Cerebellar cortex (tissue), 1 donor: Measurements from ENCODE around the gene CCL28.
"Not testable (repeated sequence)": the region's sequence is repeated elsewhere in the genome, so short reads cannot be mapped to it uniquely, and the experiment has no call there.

Source experiments
- DNase-seq: peaks from one replicate; pipeline ENCODE4 v3.0.0-alpha.2; 2015; ENCODE audit warnings: low spot score

Gene CCL28

DNA sequence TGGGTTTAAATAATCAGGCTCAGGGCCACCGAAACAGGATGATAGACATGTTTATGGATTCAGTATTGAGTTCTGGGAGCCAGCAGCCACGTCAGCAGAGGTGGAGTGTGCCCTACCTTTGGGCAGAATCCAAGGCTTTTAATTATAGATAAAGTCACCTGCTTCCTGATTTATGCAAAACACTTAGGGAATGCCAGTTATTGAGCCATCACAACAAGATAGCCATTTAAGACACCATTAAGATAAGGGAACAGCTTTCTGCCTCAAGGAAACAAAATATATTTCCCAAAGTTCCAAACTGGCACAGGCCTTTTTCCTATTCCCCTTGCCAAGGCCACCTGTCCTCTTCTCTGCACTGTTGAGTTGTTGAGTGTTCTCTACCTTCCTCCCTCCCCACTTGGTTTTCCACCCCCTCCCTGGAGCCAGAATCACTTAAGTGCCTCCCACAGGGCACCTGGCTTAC lies 2.4 kb downstream of the CCL28 start:
- no peak for DNase-seq

DNA sequence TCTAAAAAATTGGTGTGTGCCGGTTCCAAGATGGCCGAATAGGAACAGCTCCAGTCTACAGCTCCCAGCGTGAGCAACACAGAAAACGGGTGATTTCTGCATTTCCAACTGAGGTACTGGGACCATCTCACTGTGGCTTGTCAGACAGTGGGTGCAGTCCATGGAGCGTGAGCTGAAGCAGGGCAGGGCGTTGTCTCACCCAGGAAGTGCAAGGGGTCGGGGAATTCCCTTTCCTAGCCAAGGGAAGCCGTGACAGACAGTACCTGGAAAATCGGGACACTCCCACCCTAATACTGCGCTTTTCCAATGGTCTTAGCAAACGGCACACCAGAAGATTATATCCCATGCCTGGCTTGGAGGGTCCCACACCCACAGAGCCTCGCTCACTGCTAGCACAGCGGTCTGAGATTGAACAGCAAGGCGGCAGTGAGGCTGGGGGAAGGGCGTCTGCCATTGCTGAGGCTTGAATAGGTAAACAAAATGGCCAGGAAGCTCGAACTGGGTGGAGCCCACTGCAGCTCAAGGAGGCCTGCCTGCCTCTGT lies 9.6 kb downstream of the CCL28 start:
- DNase-seq = not testable (repeated sequence)

DNA sequence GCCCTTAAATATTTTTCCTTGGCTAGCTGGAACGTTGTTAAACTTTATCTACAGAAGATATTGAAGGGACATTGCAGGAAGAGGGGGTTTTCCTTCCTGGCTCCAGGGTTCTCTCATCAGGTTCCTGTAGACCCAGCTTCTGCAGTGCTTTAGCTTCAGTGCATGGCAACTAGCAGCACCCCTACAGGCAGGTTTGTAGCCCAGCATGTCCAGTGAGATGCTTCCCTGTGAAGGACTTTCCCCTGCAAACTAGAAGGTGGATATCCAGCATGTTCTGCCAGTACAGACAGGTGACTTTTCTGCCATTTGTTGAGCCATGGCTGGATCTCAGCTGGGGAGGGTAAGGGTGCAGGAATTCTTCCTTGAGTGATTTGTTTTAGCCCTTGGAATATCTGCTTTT lies 10.4 kb downstream of the CCL28 start:
- peak; percentile 12 for DNase-seq

DNA sequence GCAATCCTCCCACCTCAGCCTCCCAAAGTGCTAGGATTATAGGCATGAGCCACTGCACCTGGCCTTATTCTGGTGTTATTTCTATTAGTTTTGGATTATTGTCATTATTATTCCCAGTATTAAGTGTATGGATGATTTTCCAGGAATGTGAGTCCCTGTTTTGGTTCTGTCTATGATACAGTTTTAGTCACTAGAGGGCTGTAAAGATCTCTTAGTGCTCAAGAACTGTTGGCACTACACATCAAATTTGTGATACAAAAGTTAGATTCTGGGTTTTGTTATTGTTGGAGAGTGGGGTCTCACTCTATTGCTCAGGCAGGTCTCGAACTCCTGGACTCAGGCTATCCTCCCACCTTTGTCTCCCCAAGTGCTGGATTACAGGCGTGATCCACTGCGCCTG lies 12.1 kb downstream of the CCL28 start:
- DNase-seq = no peak

DNA sequence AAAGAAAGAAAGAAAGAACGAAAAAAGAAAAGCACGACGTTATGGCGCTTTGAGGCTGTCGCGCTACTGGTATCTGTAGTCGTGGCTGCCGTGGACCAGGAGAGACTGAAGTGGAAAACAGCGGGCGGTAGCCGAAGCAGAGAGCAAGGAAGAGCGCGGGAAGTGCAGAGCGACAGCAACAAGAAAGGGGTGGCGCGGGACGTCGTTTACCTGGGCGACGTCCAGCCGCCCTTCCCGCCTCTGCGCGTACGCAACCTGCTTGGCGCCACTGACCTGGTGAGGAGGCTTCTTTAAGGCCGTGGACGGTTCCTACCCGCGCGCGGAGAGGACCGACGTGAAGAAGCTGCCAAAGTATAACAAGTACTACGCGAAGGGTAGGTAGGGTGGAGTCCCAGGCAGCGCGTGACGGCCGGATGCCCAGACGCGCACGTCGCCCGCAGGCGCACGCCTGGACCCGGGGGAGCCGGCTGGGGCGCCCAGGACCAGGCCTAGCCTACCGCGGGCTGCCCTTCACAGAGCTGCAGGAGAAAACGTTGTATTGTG lies 15.4 kb downstream of the CCL28 start:
- no peak for DNase-seq

DNA sequence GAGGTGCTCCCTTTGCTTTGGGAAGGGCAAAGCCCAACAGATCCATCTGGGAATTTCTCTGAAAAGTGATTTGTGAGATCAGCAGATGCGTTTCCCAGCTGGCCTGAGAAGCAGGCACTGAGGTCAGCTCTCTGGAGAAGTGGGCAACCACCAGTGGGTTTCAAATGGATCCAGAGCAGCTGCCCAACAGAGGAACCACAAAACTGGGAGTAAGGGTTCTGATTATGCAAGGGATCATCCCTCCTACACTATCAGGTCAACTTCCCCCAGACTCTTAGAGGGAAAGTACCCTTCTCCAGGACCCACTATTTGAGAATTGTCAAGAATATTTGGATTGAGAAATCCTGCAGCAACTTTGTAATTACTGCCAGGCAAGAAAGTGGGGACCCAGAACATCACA lies 21.7 kb downstream of the CCL28 start:
- no peak for DNase-seq

DNA sequence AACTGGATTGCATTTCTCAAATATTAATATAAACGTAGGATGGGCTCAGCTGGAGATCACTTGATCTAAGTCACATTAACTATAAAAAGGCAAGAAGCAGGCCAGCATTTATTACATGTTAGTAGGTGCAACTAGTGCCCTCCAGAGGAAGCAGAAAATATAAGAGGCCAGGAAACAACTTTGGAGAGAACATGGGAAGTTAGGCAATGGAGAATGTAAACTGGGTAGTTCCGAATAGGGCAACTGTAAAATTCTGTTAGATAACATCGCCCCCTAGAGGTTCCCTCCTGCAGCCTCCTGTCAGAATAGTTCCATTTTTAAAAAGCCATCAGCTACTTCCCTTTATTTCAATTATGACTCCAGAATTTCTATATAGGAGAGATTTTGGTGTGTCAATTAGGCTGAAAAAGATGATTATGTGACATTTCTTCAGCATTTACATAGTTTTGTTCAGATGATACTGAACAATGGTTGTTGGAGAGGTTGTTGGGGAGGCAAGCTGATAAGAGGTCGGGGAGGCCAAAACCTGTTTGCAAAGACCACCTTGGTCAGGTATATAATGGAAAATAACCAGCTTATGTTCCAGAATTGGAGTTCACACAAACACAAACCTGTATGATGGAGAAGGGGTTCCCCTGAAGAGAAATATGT lies 22.4 kb downstream of the CCL28 start:
- DNase-seq = peak; percentile 82

DNA sequence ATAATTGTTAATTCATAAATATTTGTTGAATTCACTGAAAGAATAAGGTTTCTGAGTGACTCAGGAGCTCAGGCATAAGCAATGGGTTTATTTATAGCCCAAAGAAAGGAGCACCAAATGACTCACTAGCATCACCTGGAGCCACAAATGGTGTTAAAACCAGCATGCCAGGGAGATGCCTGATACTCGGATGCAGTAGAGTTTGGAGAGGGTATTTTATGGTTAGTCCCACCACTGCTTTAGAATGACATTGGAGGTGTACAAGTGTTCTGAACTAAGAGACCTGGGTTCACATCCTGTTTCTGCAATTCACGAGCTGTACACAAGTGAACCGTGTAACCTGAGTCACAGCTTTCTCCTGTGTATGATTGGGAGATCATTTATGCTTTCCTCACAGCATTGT lies 25.2 kb downstream of the CCL28 start:
- no peak for DNase-seq

DNA sequence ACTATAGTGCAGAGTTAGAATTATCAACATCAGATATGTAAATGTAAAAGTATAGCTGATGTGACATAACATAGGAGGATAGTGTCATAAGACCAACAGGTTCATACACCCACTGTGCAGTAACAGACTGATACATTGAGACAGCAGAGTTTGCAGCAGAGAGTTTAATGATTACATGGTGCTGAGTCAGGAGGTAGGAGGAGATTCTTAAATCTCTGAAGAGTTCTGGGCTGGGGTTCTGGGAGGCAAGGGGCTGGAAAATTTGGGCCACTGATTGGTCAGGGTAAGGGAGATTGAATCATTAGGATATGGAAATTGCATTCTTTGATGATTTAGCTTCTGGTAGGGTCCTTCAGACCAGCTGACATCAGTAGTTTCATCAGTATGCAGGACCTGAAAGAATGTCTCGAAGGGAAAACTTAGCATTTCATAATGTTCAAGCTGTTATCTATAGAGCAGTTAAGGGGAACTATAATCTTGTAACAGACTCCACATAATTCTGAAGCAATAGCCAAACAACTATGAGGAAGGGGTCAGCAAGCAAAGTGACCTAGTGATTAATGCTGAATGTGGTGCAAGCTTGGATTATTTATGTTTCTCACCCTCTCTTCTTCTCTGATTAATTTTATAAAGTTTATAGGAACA lies 35.6 kb downstream of the CCL28 start:
- DNase-seq = no peak

DNA sequence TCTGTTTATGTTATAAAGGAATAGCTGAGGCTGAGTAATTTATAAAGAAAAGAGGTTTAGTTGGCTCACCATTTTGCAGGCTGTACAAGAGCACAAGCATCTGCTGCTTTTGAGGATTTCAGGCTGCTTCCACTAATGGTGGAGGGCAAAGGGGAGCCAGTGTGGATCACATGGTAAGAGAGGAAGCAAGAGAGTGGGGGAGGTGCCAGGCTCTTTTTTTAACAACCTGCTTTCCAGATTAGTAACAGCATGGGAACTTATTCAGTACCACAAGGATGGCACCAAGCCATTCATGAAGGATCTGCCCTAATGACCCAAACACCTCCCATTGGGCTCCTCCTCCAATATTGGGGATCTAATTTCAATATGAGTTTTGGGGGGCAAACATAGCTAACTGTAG lies 40.4 kb downstream of the CCL28 start:
- no peak for DNase-seq

DNA sequence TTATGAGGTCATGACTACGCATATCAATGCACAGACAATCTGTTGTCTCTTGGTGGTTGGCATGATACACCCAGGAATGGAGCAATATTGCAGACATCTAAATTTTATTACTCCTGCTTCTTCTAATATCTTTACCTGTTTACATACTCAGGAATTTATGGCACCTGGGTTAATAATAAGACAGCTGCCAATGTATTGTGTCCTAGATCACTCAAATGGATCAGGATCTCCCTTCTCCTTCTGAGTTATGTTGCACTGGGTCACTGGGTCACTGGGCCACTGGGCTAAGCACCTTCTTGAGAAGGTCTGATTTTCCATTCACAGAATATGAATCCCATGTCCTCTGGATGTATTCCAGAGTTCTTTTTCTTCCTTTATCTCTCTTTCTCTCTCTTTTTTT lies 41.8 kb downstream of the CCL28 start:
- DNase-seq = no peak

DNA sequence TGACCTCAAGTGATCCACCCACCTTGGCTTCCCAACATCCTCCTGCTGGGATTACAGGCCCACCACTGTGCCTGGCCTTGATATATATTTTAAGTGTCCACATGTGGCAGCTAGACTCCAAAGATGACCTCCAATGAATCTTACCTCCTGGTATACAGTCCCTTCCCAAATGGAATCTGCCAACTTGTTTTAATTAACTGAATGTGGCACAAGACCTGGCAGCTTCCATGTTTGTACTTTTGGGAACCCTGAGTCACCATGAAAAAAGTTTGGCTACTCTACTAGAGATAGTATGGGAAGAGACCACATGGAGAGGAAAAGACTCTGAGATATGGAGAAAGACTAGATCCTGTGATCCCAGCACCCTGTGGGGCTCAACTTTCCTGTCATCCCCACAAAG lies 42.5 kb downstream of the CCL28 start:
- no peak for DNase-seq

DNA sequence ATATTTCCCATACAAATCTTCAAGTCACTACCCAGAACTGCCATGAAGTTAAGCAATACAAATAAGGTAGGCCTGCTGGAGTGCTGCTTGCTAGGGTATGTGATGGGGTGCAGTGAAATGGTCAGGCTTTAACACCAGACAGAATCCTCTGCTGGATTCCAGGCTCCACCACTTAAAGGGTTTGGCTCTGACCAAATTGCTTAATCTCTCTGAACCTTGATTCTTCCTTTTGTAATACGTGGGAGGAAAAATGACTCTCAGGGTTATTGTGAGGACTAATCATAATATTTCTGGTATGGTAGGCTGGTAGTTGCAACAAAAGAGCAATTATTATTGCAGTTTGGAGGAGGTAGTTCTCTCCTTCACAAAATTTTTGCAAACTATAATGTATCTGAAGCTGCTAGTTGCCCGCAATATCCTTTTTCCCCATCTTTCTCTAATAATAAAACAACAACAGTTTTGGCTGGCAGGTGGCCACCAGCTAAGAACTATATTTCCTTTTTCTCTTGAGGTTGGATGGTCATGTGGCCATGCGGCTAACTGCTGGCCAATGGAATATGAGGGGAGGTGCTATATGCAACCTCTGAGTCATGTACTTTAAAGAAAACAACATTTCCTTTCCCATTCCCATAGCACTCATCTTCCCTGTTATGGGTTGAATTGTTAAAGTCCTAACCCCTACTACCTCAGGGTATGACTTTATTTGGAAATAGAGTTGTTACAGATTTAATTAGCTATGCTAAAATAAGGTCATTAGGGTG lies 44.1 kb downstream of the CCL28 start:
- DNase-seq = no peak

DNA sequence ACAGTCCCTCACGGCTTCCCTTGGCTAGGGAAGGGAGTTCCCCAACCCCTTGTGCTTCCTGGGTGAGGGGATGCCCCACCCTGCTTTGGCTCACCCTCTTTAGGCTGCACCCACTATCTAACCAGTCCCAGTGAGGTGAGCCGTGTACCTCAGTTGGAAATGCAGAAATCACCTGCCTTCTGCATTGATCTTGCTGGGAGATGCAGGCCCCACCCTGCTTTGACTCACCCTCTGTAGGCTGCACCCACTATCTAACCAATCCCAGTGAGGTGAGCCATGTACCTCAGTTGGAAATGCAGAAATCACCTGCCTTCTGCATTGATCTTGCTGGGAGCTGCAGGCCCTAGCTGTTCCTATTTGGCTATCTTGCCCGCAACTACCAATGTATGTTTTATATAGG lies 44.7 kb downstream of the CCL28 start:
- no peak for DNase-seq

DNA sequence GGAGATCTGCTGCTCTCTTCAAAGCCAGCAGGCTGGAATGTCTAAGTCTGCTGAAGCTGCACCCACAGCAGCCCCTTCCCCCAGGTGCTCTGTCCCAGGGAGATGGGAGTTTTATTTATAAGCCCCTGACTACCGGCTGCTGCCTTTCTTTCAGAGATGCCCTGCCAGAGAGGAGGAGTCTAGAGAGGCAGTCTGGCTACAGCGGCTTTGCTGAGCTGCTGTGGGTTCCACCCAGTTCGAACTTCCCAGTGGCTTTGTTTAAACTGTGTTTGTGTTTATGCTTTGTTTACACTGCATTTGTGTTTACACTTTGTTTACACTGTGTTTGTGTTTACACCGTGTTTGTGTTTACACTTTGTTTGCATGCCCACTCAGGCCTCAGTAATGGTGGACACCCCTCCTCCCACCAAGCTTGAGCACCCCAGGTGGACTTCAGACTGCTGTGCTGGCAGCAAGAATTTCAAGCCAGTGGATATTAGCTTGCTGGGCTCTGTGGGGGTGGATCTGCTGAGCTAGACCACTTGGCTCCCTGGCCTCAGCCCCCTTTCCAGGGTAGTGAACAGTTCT lies 45.4 kb downstream of the CCL28 start:
- DNase-seq = not testable (repeated sequence)

DNA sequence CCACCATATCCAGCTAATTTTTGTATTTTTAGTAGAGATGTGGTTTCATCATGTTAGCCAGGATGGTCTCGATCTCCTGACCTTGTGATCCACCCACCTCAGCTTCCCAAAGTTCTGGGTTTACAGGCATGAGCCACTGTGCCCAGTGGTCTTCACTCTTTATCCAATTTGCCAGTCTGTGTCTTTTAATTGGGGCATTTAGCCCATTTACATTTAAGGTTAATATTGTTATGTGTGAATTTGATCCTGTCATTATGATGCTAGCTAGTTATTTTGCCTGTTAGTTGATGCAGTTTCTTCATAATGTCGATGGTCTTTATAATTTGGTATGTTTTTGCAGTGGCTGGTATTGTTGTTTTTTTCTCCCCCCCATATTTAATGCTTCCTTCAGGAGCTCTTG lies 47.0 kb downstream of the CCL28 start:
- not testable (repeated sequence) for DNase-seq

DNA sequence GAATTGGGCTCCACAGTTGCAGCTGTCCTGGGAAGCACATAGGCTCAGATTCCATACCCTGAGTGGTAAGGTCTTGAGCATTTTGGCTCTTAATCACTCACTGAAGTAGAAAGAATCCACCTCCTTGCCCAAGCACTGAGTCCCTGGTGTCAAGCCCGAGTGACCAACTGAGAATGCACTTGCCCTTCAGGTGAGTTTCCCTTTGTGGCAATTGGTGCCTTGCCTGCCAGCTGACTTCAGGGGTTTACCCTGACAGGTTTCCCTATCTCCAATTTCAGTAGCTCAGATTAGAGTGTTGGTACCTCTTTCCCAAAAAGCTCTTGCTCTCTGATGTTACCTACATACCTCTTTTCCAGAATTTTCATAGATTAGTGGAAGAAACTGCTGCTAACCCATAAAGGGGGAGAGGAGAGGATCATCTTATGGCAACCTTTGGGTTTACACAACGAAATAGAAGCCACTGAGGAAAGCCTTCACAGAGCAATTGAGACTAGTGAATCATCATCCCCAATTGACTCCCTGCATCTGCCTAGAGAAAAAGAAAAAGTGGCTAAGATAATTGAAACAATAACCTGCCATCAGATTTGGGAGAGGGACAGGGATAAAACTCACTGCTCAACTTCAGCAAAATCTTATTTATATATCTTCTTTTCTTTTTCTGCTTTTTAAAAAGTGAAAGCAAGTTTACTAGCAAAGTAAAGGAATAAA lies 48.6 kb downstream of the CCL28 start:
- no peak for DNase-seq

DNA sequence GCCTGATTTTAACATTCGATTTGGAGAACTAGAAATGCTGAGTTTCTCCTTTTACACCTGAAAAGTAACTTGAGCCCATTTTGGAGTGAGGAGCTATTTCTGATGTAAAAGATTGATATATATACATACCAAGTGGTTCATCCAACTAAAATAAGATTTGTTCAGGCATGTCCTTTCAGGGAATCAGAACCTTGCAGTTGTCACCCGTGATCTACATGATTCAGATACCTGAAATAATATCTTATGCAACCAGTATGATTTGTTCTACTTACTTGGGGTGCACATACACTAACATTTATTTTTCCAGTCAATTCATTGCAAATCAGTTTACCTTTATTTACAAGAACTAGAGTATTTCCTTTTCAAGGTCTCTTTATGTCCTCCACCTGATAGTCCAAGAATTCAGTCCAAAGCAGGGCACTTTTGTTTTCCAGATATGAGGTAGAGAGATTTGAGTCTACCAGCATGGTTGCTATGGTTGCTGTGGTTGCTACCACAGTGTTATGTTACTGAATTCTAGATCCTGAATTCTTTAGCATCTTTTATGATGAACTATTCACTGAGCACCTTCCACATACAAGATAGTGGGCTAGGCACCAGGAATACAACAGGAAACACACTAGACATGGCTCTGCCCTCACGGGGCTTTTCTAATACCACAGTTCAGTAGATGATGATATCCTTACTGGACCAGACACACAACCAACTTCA lies 49.3 kb downstream of the CCL28 start:
- no peak for DNase-seq

DNA sequence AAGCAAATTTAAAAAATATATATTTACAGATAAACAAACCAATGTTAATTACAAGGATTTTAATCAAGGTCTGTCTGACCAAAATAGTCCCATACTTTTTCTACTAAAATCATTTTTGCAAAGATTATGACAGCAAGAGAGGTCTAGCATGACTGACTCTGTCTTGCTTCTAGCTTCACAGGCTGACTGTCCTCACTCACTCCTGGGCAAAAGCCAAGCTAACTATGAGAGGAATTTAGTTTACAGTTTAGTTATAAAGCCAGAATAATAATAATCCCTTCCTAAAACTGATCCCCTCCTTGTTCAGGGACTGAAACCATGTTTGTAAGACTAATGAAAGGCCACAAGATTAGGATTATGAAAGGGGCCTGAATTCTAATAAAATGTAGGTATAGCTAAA lies 53.5 kb downstream of the CCL28 start:
- no peak for DNase-seq

DNA sequence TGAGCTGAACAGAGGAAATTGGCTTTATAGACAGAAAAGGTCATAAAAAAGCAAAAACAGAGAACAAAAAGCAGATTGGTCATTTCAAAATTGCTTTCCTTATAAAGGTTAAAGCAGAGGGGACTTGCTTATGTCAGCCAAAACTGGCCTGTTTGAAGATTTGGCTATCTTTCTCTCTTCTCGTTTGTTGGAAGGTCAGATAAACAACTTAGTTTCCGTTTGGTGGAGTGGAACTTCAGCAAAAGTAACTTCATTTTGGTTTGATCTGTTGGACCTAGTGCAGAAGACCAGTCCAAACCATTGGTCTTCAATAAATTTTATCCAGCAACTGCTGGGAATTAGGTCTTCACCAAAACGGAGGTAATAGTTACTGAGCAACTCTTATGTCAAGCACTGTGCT lies 53.9 kb downstream of the CCL28 start:
- no peak for DNase-seq

DNA sequence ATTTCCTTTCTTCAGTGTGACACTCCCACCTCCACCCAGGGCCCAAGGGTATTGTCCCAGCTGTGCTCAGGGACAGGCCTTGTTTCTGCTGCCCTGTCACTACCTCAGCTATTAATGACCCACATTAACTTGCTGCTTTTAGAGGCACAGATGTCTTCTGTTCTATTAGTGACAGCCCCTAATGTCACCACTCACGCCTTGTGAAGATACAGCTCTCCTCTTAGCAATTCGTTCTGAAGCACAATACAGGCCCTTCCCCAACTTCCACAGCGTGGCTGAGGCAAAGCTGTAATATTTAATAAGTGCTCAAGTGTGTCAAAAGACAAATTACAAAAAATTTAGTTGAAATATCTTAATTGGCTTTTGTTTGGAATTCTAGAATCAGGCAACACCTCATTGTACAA lies 54.3 kb downstream of the CCL28 start:
- DNase-seq = no peak
